B cell (primary cell): Measurements from ENCODE around the gene CARD10.

ENCODE experiments used
- EZH2 ChIP-seq: IDR thresholded peaks from 2 replicates; pipeline ENCODE4 v1.6.1; 2012; ENCODE audit warnings: borderline replicate concordance, low read depth, mild to moderate bottlenecking, moderate library complexity, low read length; ENCODE audit not compliant: insufficient read depth, poor library complexity, severe bottlenecking
- TF ChIP-seq, protein P1 (sequence below): fragments of 200-600 bp; IDR thresholded peaks from one replicate; pipeline ENCODE4 v1.8.0; 2022; ENCODE audit warnings: antibody characterized with exemption, mild to moderate bottlenecking

DNA sequence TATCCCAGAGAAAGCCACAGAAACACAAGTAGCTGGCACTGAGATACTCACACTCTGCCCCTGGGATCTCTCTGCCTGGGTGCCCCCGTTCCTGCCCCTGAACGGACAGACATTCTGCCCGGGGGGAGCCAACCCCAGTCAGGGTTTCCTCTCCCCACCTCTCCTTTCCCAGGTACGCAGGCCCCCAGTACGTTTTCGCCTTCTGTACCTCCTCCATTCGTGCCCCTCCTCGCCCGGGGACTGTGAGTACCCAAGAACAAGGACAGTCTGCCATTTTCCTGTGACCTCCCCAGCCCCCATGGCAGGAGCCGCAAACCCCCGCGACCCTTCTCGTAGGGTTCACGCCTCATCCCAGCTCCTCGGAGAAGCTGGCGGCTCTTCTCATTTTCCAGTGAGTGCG is 62.9 kb downstream of the CARD10 start:
- no peak for TF ChIP-seq EZH2
- TF ChIP-seq, protein P1, sequence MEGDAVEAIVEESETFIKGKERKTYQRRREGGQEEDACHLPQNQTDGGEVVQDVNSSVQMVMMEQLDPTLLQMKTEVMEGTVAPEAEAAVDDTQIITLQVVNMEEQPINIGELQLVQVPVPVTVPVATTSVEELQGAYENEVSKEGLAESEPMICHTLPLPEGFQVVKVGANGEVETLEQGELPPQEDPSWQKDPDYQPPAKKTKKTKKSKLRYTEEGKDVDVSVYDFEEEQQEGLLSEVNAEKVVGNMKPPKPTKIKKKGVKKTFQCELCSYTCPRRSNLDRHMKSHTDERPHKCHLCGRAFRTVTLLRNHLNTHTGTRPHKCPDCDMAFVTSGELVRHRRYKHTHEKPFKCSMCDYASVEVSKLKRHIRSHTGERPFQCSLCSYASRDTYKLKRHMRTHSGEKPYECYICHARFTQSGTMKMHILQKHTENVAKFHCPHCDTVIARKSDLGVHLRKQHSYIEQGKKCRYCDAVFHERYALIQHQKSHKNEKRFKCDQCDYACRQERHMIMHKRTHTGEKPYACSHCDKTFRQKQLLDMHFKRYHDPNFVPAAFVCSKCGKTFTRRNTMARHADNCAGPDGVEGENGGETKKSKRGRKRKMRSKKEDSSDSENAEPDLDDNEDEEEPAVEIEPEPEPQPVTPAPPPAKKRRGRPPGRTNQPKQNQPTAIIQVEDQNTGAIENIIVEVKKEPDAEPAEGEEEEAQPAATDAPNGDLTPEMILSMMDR: no peak
